NCI-H748 (cell line): ENCODE results near the gene HPSE2.
"Not testable (repeated sequence)": the region's sequence is repeated elsewhere in the genome, so short reads cannot be mapped to it uniquely, and the experiment has no call there.

ENCODE experiments used
- DNase-seq: peaks from one replicate; lab custom pipeline; 2025; ENCODE audit not compliant: unreplicated experiment; lab: John Stamatoyannopoulos, UW

HPSE2 gene

GRCh38 chr10:99235658-99236626, at the start of gene HPSE2:
TSS of gene HPSE2 (minus strand) at chr10:99235852.
- no peak for DNase-seq

GRCh38 chr10:99280472-99280871, 44.8 kb upstream of the HPSE2 start:
- no peak for DNase-seq

- DNase-seq: peak; percentile 46
Measured at GRCh38 chr10:99279626-99280111, 44.0 kb upstream of the HPSE2 start.

- DNase-seq: peak; percentile 27
Measured at GRCh38 chr10:99276848-99277486, 41.3 kb upstream of the HPSE2 start.

DNA sequence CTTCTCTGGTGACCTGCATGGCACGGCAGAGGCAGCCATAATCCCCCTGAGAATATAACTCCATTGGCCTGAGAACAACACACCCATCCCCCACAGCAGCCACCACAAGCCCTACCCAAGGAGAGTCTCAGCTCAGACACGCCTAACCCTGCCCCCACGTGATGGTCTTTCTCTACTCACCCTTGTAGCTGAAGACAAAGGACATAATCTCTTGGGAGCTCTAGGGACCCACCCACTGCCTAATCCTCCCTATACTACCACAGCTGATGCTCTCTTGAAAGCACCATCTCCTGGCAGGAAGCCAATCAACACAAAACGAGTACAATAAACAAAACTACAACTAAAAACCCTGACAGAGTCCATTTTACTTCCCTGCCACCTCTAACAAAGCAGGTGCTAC, 30.7 kb upstream of the HPSE2 start:
- peak; percentile 92 for DNase-seq

DNA sequence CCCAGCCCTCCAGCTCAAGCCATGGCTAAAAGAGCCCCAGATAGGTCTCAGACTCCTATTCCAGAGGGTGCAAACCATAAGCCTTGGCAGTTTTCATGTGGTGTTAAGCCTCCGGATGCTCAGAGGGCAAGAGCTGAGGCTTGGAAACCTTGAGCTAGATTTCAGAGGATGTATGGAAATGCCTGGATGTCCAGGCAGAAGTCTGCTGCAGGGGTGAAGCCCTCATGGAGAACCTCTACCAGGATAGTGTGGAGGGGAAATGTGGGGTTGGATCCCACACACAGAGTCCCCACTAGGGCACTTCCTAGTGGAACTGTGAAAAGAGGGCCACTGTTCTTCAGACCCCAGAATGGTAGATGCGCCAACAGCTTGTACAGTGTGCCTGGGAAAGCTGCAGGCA, 13.2 kb upstream of the HPSE2 start:
- no peak for DNase-seq

GRCh38 chr10:99247893-99248292, 12.2 kb upstream of the HPSE2 start:
- DNase-seq: not testable (repeated sequence)

GRCh38 chr10:99236627-99237309, 1.1 kb upstream of the HPSE2 start:
- no peak for DNase-seq

DNA sequence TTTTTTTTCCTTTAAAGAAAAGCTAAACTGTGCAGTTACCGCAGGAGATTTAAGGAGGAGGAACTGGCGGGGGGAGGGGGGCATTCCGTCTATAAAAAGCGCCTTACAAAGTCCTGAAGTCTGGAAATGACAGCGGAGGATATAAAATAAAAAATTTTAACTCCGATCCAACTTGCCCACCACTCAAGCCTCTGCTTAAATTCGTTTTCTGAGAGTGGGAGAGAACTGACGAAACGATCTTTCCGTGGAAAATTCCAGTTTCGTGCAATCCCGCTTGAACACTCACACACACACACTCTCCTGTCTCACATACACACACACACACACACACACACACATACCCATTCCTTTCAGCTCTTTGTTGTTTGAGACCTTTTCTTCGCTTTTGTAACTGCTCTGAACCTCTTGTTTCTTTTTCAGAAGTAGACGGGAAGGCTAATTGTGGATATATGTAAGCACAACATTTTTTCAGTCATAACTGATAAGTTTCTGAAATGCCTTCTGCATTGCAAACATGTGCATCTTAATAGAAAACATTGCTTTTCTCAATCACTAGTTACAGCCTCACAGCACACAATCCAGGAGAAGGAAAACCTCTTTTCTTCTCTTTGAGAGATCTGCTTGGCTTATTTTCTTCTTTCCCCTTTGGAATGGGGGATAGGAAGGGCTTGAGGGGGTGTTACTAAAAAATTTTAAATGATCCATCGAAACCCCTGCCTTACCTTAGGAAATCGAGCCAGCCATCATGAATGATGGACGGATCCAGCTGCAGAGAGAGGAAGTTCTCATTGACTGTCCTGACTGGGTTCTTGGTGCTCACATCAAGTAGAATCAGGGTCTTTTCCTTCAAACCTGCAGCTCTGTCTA, 628 bp downstream of the HPSE2 start:
- no peak for DNase-seq

DNA sequence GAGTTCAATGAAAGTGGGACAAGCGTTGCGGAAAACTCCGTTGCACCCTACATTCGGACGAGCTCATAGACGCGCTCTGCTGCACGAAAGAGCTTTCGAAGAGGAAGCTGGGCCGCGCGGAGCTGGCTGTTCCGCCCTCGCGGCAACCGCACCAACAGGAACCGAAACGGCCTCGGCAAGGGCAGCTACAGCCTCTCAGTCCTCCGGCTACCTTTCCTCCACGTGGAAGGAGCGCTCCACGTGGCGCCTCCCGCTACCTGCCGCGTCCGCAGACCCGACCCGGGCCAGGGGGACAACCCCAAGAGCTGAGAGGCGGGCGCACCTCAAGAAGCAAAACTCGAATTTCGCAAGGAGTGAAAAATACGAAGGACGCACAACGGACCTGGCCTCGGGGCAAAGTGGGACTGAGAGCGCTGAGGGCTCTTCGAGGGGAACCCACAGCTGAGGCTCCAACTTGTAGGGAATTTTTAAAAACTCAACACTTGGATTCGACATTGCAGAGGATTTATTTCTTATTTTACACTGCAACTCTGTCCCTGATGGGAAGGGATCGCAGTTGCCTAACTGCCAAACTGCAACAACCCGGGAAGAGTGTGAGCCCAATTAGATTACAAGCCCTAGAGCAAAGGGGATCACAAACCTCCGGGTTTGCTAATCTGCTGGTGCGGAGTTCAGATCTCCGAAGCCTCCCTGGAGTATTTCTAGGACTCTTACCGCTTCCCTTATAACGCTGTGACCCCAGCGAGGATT, 1.4 kb downstream of the HPSE2 start:
- DNase-seq: peak; percentile 71

DNA sequence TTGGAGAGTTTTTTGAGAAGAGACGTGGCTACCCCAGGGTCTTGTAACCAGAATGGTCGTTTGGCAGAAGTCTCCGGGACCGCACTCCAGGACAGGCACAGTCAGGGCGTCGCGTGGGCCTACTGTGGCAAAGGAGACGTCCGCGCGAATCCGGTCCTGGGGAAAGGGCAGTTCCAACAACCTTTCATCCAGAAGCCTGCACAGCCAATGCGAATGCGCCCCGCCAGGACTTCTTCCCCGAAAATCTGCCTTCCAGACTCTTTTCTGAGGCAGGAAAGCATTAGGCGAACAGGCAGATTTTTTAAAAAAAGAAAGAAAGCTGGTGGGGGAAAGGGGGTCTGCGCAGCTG, 2.0 kb downstream of the HPSE2 start:
- DNase-seq: no peak

GRCh38 chr10:99233000-99233688, 2.5 kb downstream of the HPSE2 start:
- DNase-seq: no peak

DNA sequence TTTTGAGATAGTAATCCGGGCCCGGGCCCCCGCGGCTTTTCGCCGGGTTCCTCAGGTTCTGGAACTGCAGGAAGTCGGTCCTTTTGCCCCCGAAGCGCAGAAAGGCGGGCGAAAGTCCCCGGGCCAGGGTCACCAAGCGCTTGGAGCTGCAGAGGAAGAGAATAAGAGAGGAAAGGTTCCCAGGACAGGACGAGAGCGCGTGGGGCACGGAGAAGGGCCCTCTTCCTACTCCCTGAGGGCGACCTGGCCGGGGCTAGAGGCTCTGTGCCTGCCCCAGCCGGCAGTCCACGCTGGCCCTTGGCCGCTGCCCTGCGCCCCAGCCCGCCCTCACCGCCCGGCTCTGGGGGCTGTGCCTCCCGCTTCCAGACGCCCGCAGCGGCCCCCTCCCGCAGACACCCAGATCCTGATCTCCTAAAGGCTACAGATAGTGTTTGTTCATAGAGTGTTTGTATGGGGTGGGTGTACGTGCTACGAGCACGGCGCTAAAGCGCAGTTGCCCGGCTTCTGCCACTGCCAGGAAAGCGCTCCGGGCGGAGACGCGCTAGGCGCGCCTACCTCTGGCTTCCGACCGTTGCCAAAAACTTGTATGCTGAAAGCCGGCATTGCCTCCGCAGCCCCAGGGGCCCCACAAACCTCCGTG, 3.2 kb downstream of the HPSE2 start:
- peak; percentile 41 for DNase-seq

DNA sequence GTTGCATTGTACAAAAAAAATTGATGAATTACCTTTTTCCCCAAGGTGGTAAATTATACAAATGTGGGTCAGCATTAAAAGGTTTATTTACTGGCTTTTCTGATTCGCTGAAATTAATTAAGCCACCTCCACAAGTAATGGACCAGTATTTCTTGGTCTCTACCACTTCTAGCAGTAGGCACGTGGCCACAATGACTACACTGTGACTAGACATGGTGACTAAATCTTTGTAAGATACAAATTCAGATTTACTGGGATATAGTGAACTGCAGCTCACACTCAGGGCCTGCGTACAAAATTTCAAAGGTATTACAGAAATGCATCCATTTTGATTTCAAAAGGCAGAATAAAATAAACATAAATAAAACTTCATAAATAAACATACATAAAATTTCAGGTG, 10.9 kb downstream of the HPSE2 start:
- DNase-seq: no peak

GRCh38 chr10:99207340-99207739, 28.3 kb downstream of the HPSE2 start:
- no peak for DNase-seq

- DNase-seq: no peak
Measured at GRCh38 chr10:99203310-99203709, 32.3 kb downstream of the HPSE2 start.

DNA sequence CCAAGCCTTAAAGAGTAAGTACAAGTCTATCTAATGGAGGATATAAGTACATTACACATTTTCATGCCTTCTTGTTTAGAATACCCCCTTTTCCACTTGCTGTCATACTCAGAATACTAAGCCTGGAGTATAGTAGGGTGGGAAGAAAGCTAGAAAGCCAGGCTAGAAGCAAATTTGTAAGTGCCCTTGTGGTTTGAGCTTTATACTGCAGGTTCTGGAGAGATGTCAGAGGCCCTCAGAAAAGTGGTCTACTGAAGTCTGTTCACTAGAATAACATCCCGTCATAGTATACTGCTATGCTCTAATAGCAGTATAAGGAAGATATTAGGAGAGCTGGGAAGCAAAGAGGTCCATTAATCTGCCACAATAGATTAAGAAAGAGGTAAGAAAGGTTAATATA, 62.7 kb downstream of the HPSE2 start:
- no peak for DNase-seq

DNA sequence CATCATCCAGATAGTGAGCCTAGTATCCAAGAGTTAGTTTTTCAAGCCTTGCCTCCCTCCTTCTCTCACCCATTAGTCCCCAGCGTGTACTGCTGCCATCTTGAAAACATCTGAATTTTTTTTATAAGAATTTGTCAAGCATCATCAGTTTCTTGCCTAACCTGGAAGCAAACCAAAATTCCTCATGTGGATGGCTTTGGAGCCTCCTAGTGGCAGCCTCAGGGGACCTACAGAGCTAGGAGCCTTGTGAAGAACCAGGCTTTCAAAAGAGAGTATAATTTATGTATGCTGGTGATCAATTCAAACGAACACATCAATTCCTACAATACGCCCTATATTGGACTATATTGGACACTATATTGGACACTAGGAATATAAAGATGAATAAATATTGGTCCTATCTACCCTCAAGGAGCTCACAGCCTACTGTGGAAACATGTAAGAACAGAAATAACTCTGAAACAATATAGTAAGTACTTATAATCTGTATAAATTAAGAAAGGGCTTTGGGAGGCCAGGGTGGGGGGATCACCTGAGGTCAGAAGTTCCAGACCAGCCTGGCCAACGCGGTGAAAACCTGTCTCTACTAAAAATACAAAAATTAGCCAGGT, 63.4 kb downstream of the HPSE2 start:
- DNase-seq: peak; percentile 28
